Activated naive CD4-positive, alpha-beta T cell treated with anti-CD3 and anti-CD28 coated beads for 36 hours (primary cell): ENCODE measurements around the gene GNB5. TPM values are rescaled to one million over a fixed set of nuclear protein-coding genes. Genes with fewer than 3 reads are reported as not detected.
A peak's percentile ranks its signal among the peaks of the same experiment; 100 is the strongest.

Experiments
- CTCF ChIA-PET: fragments of 350-600 bp; sonication (Branson Sonifier 250); formaldehyde crosslinking; loops from one replicate; lab custom pipeline; 2021; ENCODE audit warnings: antibody characterized with exemption; lab: Charles Lee
- DNase-seq: peaks from one replicate; pipeline ENCODE4 v3.0.0-alpha.2; 2020
- H3K27ac Mint-ChIP-seq: one replicate; pipeline ENCODE4 v1.8.0; 2021; ENCODE audit warnings: mild to moderate bottlenecking, mixed read lengths
- H3K27me3 Mint-ChIP-seq: one replicate; pipeline ENCODE4 v1.8.0; 2021; ENCODE audit warnings: low read depth, mixed read lengths
- H3K36me3 Mint-ChIP-seq: one replicate; pipeline ENCODE4 v1.8.0; 2021; ENCODE audit warnings: low read depth, mixed read lengths
- H3K4me1 Mint-ChIP-seq: one replicate; pipeline ENCODE4 v1.8.0; 2021; ENCODE audit warnings: low read depth, mixed read lengths
- H3K4me3 Mint-ChIP-seq: one replicate; pipeline ENCODE4 v1.8.0; 2021; ENCODE audit warnings: mild to moderate bottlenecking, moderate library complexity, mixed read lengths
- H3K9me3 Mint-ChIP-seq: one replicate; pipeline ENCODE4 v1.8.0; 2021; ENCODE audit warnings: mixed read lengths
- intact Hi-C: fragments of 100-400 bp; cut with micrococcal nuclease; formaldehyde crosslinking; loops from one replicate; pipeline ENCODE4 v1.15.1; 2023
- total RNA-seq, 2 experiments: library from RNA; stranded (reverse); gene quantifications; one replicate each; pipeline ENCODE4 v1.2.3, GENCODE V29; 2021

The GNB5 gene
- total RNA-seq, 2 experiments from 2014 or later: 23.2 to 23.6 TPM

GRCh38 chr15:52115598-52116427 is 75.4 kb downstream of the GNB5 start:
- Mint-ChIP-seq H3K4me1 (peaks cover 16% of the 10 kb centered on the region), H3K27ac (no peak overlapping the region), H3K36me3 (no peaks in the 10 kb centered on the region), H3K9me3 (no peaks in the 10 kb centered on the region), H3K27me3 (peaks cover 8% of the 10 kb centered on the region), H3K4me3 (no peak overlapping the region)
- no peak for DNase-seq
- intact Hi-C loops: no loop called here
- CTCF ChIA-PET: no interaction called here

DNA sequence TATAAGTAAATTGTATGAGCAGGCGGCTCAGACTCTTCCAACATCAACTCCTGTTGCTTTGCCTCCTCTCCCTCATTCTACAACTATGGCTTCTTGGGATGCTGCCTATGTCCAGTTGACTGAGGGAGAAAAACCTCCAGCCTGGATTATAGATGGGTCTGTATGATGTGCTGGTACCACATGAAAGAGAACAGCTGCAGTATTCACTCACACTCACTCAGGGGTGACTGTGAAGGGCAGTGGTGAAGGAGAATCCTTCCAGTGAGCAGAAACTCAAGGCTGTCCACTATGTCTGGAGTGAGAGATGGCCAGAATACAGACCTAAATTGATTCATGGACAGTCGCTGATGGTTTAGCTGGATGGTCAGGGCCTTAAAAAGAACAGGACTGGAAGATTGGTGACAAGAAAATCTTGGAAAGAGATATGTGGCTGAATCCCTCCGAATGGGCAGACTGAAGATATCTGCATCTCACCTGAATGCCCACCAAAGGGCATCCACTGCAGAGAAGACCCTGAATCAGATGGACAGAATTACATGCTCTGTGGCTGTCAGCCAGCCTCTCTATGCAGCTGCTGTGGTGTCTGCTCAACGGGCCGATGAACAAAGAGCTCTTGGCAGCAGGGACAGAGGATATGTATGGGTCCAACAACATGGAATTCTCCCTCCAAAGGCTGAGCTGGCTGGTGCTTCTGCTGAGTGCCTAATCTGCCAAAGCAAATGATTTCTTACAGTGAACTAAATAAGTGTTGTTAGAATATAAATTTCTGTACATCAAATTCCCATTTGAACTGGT is 76.7 kb downstream of the GNB5 start:
- Mint-ChIP-seq H3K9me3 (no peaks in the 10 kb centered on the region), H3K4me3 (no peak overlapping the region), H3K4me1 (peaks cover 20% of the 10 kb centered on the region), H3K27me3 (peaks cover 17% of the 10 kb centered on the region), H3K36me3 (no peaks in the 10 kb centered on the region), H3K27ac (no peak overlapping the region)
- DNase-seq: no peak
- intact Hi-C loops: no loop called here
- CTCF ChIA-PET: interaction anchor here (1.1 kb wide), 1 partner anchor 113 kb away, joined by 3 read pairs; no protein-coding TSS in a partner anchor

- peaks cover 17% of the 10 kb centered on the region for H3K27me3 Mint-ChIP-seq
- no peak overlapping the region for H3K4me3 Mint-ChIP-seq
- H3K4me1 Mint-ChIP-seq: peaks cover 20% of the 10 kb centered on the region
- H3K36me3 Mint-ChIP-seq: no peaks in the 10 kb centered on the region
- intact Hi-C loops: no loop called here
- CTCF ChIA-PET: interaction anchor here (1.1 kb wide), 1 partner anchor 114 kb away, joined by 3 read pairs; no protein-coding TSS in a partner anchor
- no peaks in the 10 kb centered on the region for H3K9me3 Mint-ChIP-seq
- DNase-seq: no peak
- no peak overlapping the region for H3K27ac Mint-ChIP-seq
Observed at GRCh38 chr15:52113708-52114107, 77.5 kb downstream of the GNB5 start.

DNA sequence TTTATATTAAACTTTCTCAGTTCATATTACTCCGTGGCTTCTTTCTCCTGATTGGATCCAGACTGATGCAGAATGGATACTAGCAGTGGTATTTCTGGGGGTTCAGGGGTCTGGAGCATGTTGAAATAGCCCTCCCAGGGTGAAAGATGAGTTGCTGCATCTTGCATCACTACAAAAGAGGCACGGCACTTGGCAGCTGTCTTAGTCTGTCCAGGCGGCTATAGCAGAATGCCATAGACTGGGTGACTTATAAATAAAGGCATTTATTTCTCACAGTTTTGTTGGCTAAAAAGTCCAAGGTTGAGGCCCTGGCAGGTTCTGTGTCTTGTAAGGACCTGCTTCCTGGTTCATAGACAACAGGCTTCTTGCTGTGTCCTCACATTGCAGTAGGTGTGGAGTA is 78.0 kb downstream of the GNB5 start:
- CTCF ChIA-PET: no interaction called here
- H3K9me3 Mint-ChIP-seq: no peaks in the 10 kb centered on the region
- peaks cover 17% of the 10 kb centered on the region for H3K27me3 Mint-ChIP-seq
- intact Hi-C loops: no loop called here
- no peak for DNase-seq
- peak overlapping the region; percentile 43 for H3K4me3 Mint-ChIP-seq
- H3K27ac Mint-ChIP-seq: no peak overlapping the region
- no peaks in the 10 kb centered on the region for H3K36me3 Mint-ChIP-seq
- H3K4me1 Mint-ChIP-seq: peaks cover 20% of the 10 kb centered on the region

- H3K4me1 Mint-ChIP-seq: peaks cover 20% of the 10 kb centered on the region
- peaks cover 17% of the 10 kb centered on the region for H3K27me3 Mint-ChIP-seq
- H3K9me3 Mint-ChIP-seq: no peaks in the 10 kb centered on the region
- H3K4me3 Mint-ChIP-seq: peak overlapping the region; percentile 68
- no peaks in the 10 kb centered on the region for H3K36me3 Mint-ChIP-seq
- intact Hi-C loops: no loop called here
- no peak overlapping the region for H3K27ac Mint-ChIP-seq
- DNase-seq: peak; percentile 54
- CTCF ChIA-PET: interaction anchor here (0.6 to 1.1 kb wide), 3 partner anchors 11 to 39 kb away, joined by 3 to 4 read pairs (median 3); no protein-coding TSS in a partner anchor
Observed at GRCh38 chr15:52112203-52112750, 78.9 kb downstream of the GNB5 start.

DNA sequence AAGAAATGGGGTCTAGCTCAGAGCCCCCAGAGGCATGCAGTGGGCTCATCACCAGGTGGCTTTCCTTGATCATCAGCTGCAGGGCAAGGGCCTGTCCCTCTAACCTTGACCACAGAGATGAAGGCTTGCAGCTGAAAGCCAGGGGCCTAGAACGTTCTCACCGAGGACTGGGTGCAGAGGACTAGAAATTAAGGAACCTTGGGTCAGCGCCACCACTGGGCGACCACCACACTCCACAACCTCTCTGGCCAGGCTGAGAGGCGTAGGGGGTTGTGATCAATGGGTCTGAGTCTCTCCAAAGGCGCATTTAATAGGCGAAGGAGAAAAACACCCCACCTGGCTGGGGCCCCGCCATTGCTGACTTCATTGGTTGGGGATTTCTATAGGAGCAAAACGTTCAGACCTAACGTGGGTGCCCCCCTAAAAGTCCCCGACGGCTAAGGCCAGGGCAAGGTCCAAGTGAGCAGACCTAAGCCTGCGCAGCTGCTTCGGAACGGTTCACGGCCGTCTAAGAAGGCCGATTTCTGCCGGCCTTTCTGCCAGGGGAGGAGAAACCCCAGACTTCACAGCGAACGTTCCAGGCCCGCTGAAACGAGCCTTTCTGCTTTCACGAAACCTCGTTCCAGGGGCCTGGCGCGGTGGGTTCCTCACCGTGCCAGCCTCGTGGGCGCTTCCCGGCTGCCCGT is 79.5 kb downstream of the GNB5 start:
- Mint-ChIP-seq H3K4me1 (peaks cover 20% of the 10 kb centered on the region), H3K27me3 (peaks cover 19% of the 10 kb centered on the region), H3K27ac (no peak overlapping the region), H3K36me3 (no peaks in the 10 kb centered on the region), H3K4me3 (peak overlapping the region; percentile 68), H3K9me3 (no peaks in the 10 kb centered on the region)
- no peak for DNase-seq
- CTCF ChIA-PET: interaction anchor here (1.1 kb wide), 1 partner anchor 34 kb away, joined by 3 read pairs; no protein-coding TSS in a partner anchor
- intact Hi-C loops: no loop called here

DNA sequence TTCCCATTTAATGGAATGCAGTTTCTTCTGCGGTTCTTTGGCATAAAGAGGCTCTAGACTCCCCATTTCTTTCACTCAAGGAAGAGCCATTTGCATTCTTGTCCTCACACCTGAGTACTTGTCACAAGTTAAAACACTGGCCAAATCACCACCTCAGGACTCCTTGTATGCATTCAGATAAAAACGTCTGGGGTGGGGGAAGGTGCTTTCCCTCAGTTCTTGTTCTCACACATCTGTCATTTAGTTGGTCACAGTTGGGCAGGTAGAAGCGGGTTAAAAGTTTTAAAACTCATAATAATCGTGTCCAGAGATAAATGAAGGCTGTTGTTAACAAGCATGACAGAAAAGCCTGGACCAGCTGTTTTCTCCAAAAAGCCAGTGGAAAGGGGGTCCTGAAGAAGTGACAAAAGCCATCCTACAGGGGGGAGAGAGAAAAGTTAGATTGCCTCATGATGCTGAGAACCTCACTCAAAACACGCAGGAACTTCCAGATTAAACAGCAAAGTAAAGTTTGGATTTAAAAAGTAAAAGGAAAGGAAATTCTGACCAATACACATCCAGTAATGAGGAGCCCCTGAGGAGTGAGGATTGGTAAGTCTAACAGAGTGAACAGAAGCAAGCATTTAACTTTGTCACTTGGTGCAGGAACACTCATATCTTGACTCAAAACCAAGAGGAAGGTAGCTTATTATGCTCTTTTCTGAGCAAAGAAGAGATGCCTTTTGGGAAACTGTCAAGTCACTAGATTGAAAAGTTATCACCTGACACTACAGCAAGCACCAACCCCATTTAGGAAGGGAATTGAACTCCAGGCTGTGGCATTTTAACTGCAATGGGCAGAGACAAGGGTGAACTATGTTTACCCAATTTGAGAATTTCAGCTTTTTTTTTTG is 81.4 kb downstream of the GNB5 start:
- CTCF ChIA-PET: no interaction called here

DNA sequence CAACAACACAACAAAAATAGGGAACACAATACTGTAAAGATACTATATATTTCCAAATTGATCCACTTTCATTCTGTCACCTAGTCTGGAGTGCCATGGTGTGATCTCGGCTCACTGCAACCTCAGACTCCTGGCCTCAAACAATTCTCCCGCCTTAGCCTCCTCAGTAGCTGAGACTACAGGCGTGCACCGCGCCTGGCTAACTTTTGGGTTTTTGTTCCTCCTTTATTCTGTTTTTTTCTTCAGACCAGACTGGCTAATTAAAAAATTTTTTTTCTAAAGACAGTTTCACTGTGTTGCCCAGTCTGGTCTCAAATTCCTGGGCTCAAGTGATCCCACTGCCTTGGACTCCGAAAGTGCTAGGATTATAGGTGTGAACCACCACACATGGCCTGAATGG is 84.0 kb downstream of the GNB5 start:
- H3K36me3 Mint-ChIP-seq: no peaks in the 10 kb centered on the region
- no peak for DNase-seq
- H3K4me1 Mint-ChIP-seq: peaks cover 9% of the 10 kb centered on the region
- peaks cover 20% of the 10 kb centered on the region for H3K27me3 Mint-ChIP-seq
- H3K9me3 Mint-ChIP-seq: no peaks in the 10 kb centered on the region
- no peak overlapping the region for H3K4me3 Mint-ChIP-seq
- H3K27ac Mint-ChIP-seq: no peak overlapping the region
- CTCF ChIA-PET: no interaction called here
- intact Hi-C loops: no loop called here

More for the DNA sequence above, 81.4 kb downstream of the GNB5 start:
- no peaks in the 10 kb centered on the region for H3K36me3 Mint-ChIP-seq
- no peaks in the 10 kb centered on the region for H3K9me3 Mint-ChIP-seq
- no peak for DNase-seq
- peaks cover 10% of the 10 kb centered on the region for H3K4me1 Mint-ChIP-seq
- peaks cover 20% of the 10 kb centered on the region for H3K27me3 Mint-ChIP-seq
- intact Hi-C loops: no loop called here
- H3K27ac Mint-ChIP-seq: no peak overlapping the region
- H3K4me3 Mint-ChIP-seq: no peak overlapping the region

GRCh38 chr15:52106641-52107040 is 84.6 kb downstream of the GNB5 start:
- Mint-ChIP-seq H3K27ac (no peak overlapping the region), H3K4me1 (peaks cover 9% of the 10 kb centered on the region), H3K9me3 (no peaks in the 10 kb centered on the region), H3K27me3 (peaks cover 20% of the 10 kb centered on the region), H3K4me3 (no peak overlapping the region), H3K36me3 (no peaks in the 10 kb centered on the region)
- intact Hi-C loops: no loop called here
- CTCF ChIA-PET: no interaction called here
- no peak for DNase-seq

- H3K36me3 Mint-ChIP-seq: no peaks in the 10 kb centered on the region
- H3K9me3 Mint-ChIP-seq: no peaks in the 10 kb centered on the region
- H3K27me3 Mint-ChIP-seq: peaks cover 12% of the 10 kb centered on the region
- no peak overlapping the region for H3K27ac Mint-ChIP-seq
- intact Hi-C loops: no loop called here
- no peak for DNase-seq
- CTCF ChIA-PET: no interaction called here
- H3K4me1 Mint-ChIP-seq: peaks cover 5% of the 10 kb centered on the region
- H3K4me3 Mint-ChIP-seq: no peak overlapping the region
Observed at GRCh38 chr15:52105846-52106245, 85.3 kb downstream of the GNB5 start.

- Mint-ChIP-seq H3K4me1 (peaks cover under 1% of the 10 kb centered on the region), H3K4me3 (no peak overlapping the region), H3K27ac (no peak overlapping the region), H3K9me3 (no peaks in the 10 kb centered on the region), H3K27me3 (peaks cover 3% of the 10 kb centered on the region), H3K36me3 (no peaks in the 10 kb centered on the region)
- CTCF ChIA-PET: no interaction called here
- DNase-seq: no peak
- intact Hi-C loops: no loop called here
Observed at GRCh38 chr15:52104532-52105004, 86.6 kb downstream of the GNB5 start.
